Breast epithelium (tissue), 3 donors: ENCODE results near the gene DNAJB13.
"Not testable (repeated sequence)": the region's sequence is repeated elsewhere in the genome, so short reads cannot be mapped to it uniquely, and the experiment has no call there.

Source experiments
- POLR2A ChIP-seq: fragments of 450-650 bp; IDR thresholded peaks from one replicate; pipeline ENCODE4 v1.6.1; 2016; ENCODE audit warnings: antibody characterized with exemption, mild to moderate bottlenecking, moderate library complexity
- TF ChIP-seq, protein P1 (sequence below), 3 donors: fragments of 450-650 bp; IDR thresholded peaks; one replicate each; pipeline ENCODE4 v1.5.1; 2016 to 2017; ENCODE audit warnings: antibody characterized with exemption in 3 of 3, mild to moderate bottlenecking in 3 of 3, moderate library complexity in 3 of 3

GRCh38 chr11:73936047-73936446 lies 14.8 kb upstream of the DNAJB13 start:
- TF ChIP-seq, protein P1, sequence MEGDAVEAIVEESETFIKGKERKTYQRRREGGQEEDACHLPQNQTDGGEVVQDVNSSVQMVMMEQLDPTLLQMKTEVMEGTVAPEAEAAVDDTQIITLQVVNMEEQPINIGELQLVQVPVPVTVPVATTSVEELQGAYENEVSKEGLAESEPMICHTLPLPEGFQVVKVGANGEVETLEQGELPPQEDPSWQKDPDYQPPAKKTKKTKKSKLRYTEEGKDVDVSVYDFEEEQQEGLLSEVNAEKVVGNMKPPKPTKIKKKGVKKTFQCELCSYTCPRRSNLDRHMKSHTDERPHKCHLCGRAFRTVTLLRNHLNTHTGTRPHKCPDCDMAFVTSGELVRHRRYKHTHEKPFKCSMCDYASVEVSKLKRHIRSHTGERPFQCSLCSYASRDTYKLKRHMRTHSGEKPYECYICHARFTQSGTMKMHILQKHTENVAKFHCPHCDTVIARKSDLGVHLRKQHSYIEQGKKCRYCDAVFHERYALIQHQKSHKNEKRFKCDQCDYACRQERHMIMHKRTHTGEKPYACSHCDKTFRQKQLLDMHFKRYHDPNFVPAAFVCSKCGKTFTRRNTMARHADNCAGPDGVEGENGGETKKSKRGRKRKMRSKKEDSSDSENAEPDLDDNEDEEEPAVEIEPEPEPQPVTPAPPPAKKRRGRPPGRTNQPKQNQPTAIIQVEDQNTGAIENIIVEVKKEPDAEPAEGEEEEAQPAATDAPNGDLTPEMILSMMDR (IDR thresholded peaks at IDR 0.05) = not testable (repeated sequence)
- TF ChIP-seq POLR2A = not testable (repeated sequence)
